ENCODE measurements around the gene CDC5L.
"Not testable (repeated sequence)": the region's sequence is repeated elsewhere in the genome, so short reads cannot be mapped to it uniquely, and the experiment has no call there.

The CDC5L gene

GRCh38 chr6:44422531-44422930 is 35.0 kb downstream of the CDC5L start:
- no peak for DNase-seq

GRCh38 chr6:44423306-44423705 is 35.8 kb downstream of the CDC5L start:
- no peak for DNase-seq

- DNase-seq: no peak
These were observed 38.4 kb downstream of the CDC5L start for GRCh38 chr6:44425951-44426350.

- no peak for DNase-seq
These were observed 41.2 kb downstream of the CDC5L start for GRCh38 chr6:44428682-44429081.

- no peak for DNase-seq
These were observed 42.8 kb downstream of the CDC5L start for GRCh38 chr6:44430326-44430725.

- DNase-seq: no peak
These were observed 43.7 kb downstream of the CDC5L start for GRCh38 chr6:44431118-44431725.

GRCh38 chr6:44432227-44432626 is 44.7 kb downstream of the CDC5L start:
- DNase-seq: no peak

- DNase-seq: no peak
These were observed 45.2 kb downstream of the CDC5L start for GRCh38 chr6:44432726-44433125.

GRCh38 chr6:44435500-44435899 is 48.0 kb downstream of the CDC5L start:
- no peak for DNase-seq

GRCh38 chr6:44438827-44439226 is 51.3 kb downstream of the CDC5L start:
- DNase-seq: no peak

GRCh38 chr6:44439270-44440045 is 52.0 kb downstream of the CDC5L start:
- DNase-seq: no peak

GRCh38 chr6:44441091-44441855 is 53.8 kb downstream of the CDC5L start:
- no peak for DNase-seq

- DNase-seq: no peak
These were observed 54.7 kb downstream of the CDC5L start for GRCh38 chr6:44442236-44442635.

- no peak for DNase-seq
These were observed 55.4 kb downstream of the CDC5L start for GRCh38 chr6:44442833-44443444.

GRCh38 chr6:44444853-44445252 is 57.3 kb downstream of the CDC5L start:
- DNase-seq: no peak

- DNase-seq: no peak
These were observed 59.3 kb downstream of the CDC5L start for GRCh38 chr6:44446626-44447300.

- DNase-seq: not testable (repeated sequence)
These were observed 61.7 kb downstream of the CDC5L start for GRCh38 chr6:44449181-44449580.

GRCh38 chr6:44451803-44452695 is 64.5 kb downstream of the CDC5L start:
- no peak for DNase-seq

GRCh38 chr6:44452725-44453124 is 65.2 kb downstream of the CDC5L start:
- DNase-seq: no peak

GRCh38 chr6:44453146-44453545 is 65.6 kb downstream of the CDC5L start:
- no peak for DNase-seq

- DNase-seq: no peak
These were observed 66.7 kb downstream of the CDC5L start for GRCh38 chr6:44454198-44454597.

All from NCI-H2107 (cell line).